Progenitor cell of endocrine pancreas (in vitro differentiated cells): ENCODE measurements around the gene PLAAT3. TPM values are rescaled to one million over a fixed set of nuclear protein-coding genes. Genes with fewer than 3 reads are reported as not detected.
"Not testable (repeated sequence)": the region's sequence is repeated elsewhere in the genome, so short reads cannot be mapped to it uniquely, and the experiment has no call there.

Source experiments
- DNase-seq: peaks from one replicate; pipeline ENCODE4 v3.0.0; 2021; ENCODE audit warnings: low spot score; ENCODE audit not compliant: unreplicated experiment
- H3K27ac Mint-ChIP-seq: 2 replicates; pipeline ENCODE4 v1.8.0; 2021; ENCODE audit warnings: mild to moderate bottlenecking, moderate library complexity, mixed read lengths
- H3K27me3 Mint-ChIP-seq: 2 replicates; pipeline ENCODE4 v1.8.0; 2021; ENCODE audit warnings: mixed read lengths
- H3K36me3 Mint-ChIP-seq: 2 replicates; pipeline ENCODE4 v1.8.0; 2022; ENCODE audit warnings: mixed read lengths; ENCODE audit not compliant: insufficient read depth
- H3K4me1 Mint-ChIP-seq: 2 replicates; pipeline ENCODE4 v1.8.0; 2021; ENCODE audit warnings: low read depth, mixed read lengths
- H3K4me3 Mint-ChIP-seq: 2 replicates; pipeline ENCODE4 v1.8.0; 2021; ENCODE audit warnings: low read depth, mild to moderate bottlenecking, moderate library complexity, mixed read lengths
- H3K9me3 Mint-ChIP-seq: 2 replicates; pipeline ENCODE4 v1.8.0; 2021; ENCODE audit warnings: low read depth, mixed read lengths
- total RNA-seq: library from RNA; stranded (reverse); gene quantifications from 2 replicates; pipeline ENCODE4 v1.2.1, GENCODE V29; 2021
- TF ChIP-seq, protein P1 (sequence below): fragments of 200-600 bp; sonication (generic); IDR thresholded peaks from one replicate; pipeline ENCODE4 v1.5.0; 2021; ENCODE audit warnings: antibody characterized with exemption, mild to moderate bottlenecking; ENCODE audit not compliant: unreplicated experiment

PLAAT3 gene
- total RNA-seq, 1 donor from 2014 or later = 46.3 TPM

DNA sequence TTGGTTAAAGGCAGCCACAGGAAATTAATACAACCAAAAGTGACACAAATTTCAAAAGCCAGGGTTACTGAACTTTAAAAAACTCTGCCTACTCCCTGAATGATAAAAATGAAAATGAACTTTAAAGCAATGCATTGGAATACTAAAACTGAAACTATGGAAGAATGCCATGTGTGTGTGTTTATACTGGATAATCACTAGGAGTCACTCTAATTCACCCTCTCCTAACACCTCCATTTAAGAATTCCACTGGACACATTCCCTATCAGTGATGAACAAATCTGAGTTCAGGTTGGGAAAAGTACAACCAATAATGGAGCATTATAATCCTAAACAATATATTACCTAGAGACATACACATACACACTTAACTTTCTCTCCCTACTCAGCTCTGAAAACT lies 27.5 kb upstream of the PLAAT3 start:
- H3K27ac Mint-ChIP-seq = no peak overlapping the region
- H3K27me3 Mint-ChIP-seq = no peaks in the 10 kb centered on the region
- H3K4me3 Mint-ChIP-seq = no peak overlapping the region
- no peaks in the 10 kb centered on the region for H3K4me1 Mint-ChIP-seq
- no peak for DNase-seq
- TF ChIP-seq, protein P1, sequence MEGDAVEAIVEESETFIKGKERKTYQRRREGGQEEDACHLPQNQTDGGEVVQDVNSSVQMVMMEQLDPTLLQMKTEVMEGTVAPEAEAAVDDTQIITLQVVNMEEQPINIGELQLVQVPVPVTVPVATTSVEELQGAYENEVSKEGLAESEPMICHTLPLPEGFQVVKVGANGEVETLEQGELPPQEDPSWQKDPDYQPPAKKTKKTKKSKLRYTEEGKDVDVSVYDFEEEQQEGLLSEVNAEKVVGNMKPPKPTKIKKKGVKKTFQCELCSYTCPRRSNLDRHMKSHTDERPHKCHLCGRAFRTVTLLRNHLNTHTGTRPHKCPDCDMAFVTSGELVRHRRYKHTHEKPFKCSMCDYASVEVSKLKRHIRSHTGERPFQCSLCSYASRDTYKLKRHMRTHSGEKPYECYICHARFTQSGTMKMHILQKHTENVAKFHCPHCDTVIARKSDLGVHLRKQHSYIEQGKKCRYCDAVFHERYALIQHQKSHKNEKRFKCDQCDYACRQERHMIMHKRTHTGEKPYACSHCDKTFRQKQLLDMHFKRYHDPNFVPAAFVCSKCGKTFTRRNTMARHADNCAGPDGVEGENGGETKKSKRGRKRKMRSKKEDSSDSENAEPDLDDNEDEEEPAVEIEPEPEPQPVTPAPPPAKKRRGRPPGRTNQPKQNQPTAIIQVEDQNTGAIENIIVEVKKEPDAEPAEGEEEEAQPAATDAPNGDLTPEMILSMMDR = no peak
- H3K36me3 Mint-ChIP-seq = peaks cover 6% of the 10 kb centered on the region
- no peaks in the 10 kb centered on the region for H3K9me3 Mint-ChIP-seq

DNA sequence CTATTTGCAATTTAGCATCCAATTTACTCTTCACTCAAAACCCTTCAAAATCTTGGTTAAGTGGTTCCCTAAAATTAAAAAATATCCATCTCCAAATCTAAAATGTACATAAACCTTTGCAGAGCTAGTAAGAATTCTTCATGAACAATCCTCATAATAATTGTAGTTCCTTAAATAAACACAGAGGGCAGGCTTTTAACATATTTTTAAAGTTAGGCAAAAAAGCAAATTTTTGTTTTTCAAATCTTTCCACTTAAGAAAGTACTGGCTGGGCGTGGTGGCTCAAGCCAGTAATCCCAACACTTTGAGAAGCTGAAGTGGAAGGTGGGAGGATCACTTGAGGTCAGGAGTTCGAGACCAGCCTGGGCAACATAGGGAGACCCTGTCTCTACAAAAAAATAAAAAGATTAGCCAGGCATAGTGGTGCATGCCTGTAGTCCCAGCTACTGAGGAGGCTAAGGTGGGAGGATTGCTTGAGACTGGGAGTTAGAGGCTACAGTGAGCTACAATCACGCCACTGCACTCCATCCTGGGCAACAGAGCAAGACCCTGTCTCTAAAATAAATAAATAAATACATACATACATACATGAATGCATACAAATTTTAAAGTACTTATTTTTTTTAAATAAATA lies 25.1 kb upstream of the PLAAT3 start:
- no peak for DNase-seq
- peaks cover 9% of the 10 kb centered on the region for H3K36me3 Mint-ChIP-seq
- no peak overlapping the region for H3K27ac Mint-ChIP-seq

DNA sequence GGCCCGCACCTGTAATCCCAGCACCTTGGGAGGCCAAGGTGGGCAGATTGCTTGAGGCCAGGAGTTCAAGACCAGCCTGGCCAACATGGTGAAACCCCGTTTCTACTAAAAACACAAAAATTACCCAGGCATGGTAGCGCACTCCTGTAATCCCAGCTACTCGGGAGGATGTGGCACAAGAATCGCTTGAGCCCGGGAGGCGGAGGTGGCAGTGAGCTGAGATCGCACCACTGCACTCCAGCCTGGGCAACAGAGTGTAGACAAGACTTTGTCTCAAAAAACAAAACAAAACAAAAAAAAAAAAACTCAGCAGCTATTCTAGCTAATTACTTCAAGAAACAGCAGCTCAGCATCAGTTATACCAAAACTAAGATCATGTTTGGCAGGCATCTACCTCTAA lies 24.2 kb upstream of the PLAAT3 start:
- not testable (repeated sequence) for H3K9me3 Mint-ChIP-seq, H3K36me3 Mint-ChIP-seq, H3K27ac Mint-ChIP-seq, H3K4me1 Mint-ChIP-seq, H3K4me3 Mint-ChIP-seq, DNase-seq, H3K27me3 Mint-ChIP-seq

More for the DNA sequence above, 25.1 kb upstream of the PLAAT3 start:
- no peaks in the 10 kb centered on the region for H3K9me3 Mint-ChIP-seq
- TF ChIP-seq, protein P1 = peak; percentile 58
- H3K4me1 Mint-ChIP-seq = peaks cover 3% of the 10 kb centered on the region
- H3K4me3 Mint-ChIP-seq = no peak overlapping the region
- H3K27me3 Mint-ChIP-seq = no peaks in the 10 kb centered on the region

DNA sequence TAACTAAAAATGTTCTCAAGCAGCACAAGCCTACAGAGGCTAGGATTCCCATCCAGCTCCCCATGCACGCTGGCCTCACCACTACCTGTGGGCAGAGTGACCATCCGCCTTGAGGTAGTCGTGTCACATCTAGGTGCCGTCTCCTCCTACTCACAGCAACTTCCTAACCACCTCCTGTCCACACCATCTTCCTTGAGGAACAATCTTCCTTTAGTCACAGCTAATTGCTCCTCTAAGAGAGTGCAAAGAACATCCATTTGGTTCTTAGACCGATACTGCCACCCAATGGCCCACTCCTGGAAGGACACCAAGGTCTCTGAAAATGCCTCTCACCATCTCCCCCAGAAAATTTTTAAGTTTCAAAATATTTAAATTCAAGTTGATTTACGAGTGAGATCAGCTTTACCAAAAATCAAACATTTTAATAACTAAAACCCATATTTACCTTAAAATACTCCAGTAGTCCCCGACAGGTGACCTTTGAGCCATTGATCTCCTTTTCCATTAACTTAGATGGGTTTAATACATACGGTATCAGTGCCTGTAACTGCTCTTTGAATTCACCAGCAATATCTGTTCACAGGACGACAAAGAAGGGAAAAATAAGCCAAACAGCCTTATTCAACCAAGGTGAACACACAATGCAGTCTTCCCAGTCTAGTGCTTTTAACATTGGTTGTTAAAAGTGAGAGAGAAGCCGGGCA lies 21.7 kb upstream of the PLAAT3 start:
- H3K36me3 Mint-ChIP-seq = peaks cover 14% of the 10 kb centered on the region
- TF ChIP-seq, protein P1 = peak; percentile 95
- DNase-seq = peak; percentile 63
- peaks cover 6% of the 10 kb centered on the region for H3K9me3 Mint-ChIP-seq
- H3K4me1 Mint-ChIP-seq = peaks cover 10% of the 10 kb centered on the region
- no peak overlapping the region for H3K4me3 Mint-ChIP-seq
- H3K27me3 Mint-ChIP-seq = no peaks in the 10 kb centered on the region
- no peak overlapping the region for H3K27ac Mint-ChIP-seq

DNA sequence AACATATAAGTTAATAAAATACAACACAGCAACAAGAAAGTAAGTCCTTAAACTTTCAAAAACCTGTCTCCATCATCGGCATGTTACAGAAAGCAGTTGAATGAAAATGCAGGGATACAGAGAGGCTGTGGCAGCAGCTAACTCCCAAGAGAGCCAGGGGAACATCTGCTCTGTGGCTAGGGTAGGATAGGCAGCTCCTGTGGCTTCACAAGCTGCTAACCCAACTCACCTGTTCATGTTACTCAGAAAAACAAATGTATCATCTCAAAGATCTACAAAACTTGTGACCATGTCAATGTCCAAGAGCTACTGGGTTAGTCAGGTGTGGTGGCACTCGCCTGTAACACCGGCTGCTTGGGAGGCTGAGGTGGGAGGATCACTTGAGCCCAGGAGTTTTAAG lies 15.2 kb upstream of the PLAAT3 start:
- Mint-ChIP-seq H3K9me3 (peaks cover 6% of the 10 kb centered on the region), H3K27ac (no peak overlapping the region), H3K27me3 (no peaks in the 10 kb centered on the region), H3K36me3 (peaks cover 22% of the 10 kb centered on the region), H3K4me3 (no peak overlapping the region), H3K4me1 (peaks cover 22% of the 10 kb centered on the region)
- no peak for DNase-seq
- TF ChIP-seq, protein P1 = no peak
